CD14-positive monocyte (primary cell): Measurements from ENCODE around the gene NKX1-1. TPM values are rescaled to one million over a fixed set of nuclear protein-coding genes. Genes with fewer than 3 reads are reported as not detected.

Experiments used
- DNase-seq, 3 donors: peaks; one replicate each; pipeline ENCODE4 v3.0.0-alpha.2; 2011 to 2022
- H2AFZ ChIP-seq: 2 replicates; pipeline ENCODE4 v1.6.0; 2012; ENCODE audit warnings: mild to moderate bottlenecking, low read depth, low read length, inconsistent platforms; ENCODE audit not compliant: insufficient read depth, poor library complexity, severe bottlenecking
- H3K27ac ChIP-seq, 2 donors: 1 replicate in 1 of 2; 2 replicates in 1 of 2; pipeline ENCODE4 v1.5.1; 2012 to 2013; ENCODE audit warnings: low read length in 2 of 2, control low read depth in 1 of 2, inconsistent platforms in 1 of 2, low read depth in 1 of 2, mild to moderate bottlenecking in 1 of 2
- H3K27me3 ChIP-seq, 2 donors: one replicate each; pipeline versions ENCODE4 v1.6.0 to v1.6.1; 2011 to 2013; ENCODE audit warnings: low read length in 2 of 2; ENCODE audit not compliant: control insufficient read depth in 2 of 2, insufficient read depth in 2 of 2
- H3K36me3 ChIP-seq, 2 donors: replicated peaks in 1 of 2; 1 replicate in 1 of 2; 2 replicates in 1 of 2; pipeline versions ENCODE4 v1.5.1 to v1.6.1; 2012 to 2013; ENCODE audit warnings: low read length in 2 of 2, control low read depth in 1 of 2, inconsistent platforms in 1 of 2, mild to moderate bottlenecking in 1 of 2; ENCODE audit not compliant: insufficient read depth in 2 of 2, control insufficient read depth in 1 of 2
- H3K4me1 ChIP-seq, 2 donors: 1 replicate in 1 of 2; 2 replicates in 1 of 2; pipeline versions ENCODE4 v1.5.1 to v1.6.1; 2012 to 2013; ENCODE audit warnings: low read length in 2 of 2, control low read depth in 1 of 2, inconsistent platforms in 1 of 2, mild to moderate bottlenecking in 1 of 2, moderate library complexity in 1 of 2; ENCODE audit not compliant: insufficient read depth in 2 of 2, control insufficient read depth in 1 of 2
- H3K4me2 ChIP-seq: replicated peaks from 2 replicates; pipeline ENCODE3; 2012; ENCODE audit warnings: low read length, moderate library complexity, mild to moderate bottlenecking; ENCODE audit not compliant: poor library complexity, severe bottlenecking; ENCODE audit errors: extremely low read depth
- H3K4me3 ChIP-seq, 3 experiments: fragments of 200-600 bp in 1 of 3; sonication (generic) in 1 of 3; replicated peaks in 1 of 3; 1 replicate in 2 of 3; 2 replicates in 1 of 3; pipeline ENCODE4 v1.5.1; 2011 to 2013; ENCODE audit warnings: low read length in 3 of 3, mild to moderate bottlenecking in 3 of 3, control low read depth in 2 of 3, low read depth in 2 of 3, inconsistent platforms in 1 of 3, moderate library complexity in 1 of 3
- H3K79me2 ChIP-seq: 2 replicates; pipeline ENCODE4 v1.6.0; 2012; ENCODE audit warnings: mild to moderate bottlenecking, control low read depth, inconsistent platforms, low read length, moderate library complexity; ENCODE audit not compliant: insufficient read depth
- H3K9ac ChIP-seq: 2 replicates; pipeline ENCODE4 v1.6.0; 2017; ENCODE audit warnings: low read length, mild to moderate bottlenecking; ENCODE audit not compliant: insufficient read depth, poor library complexity, severe bottlenecking
- H3K9me3 ChIP-seq, 2 donors: replicated peaks in 1 of 2; 1 replicate in 1 of 2; 2 replicates in 1 of 2; pipeline versions ENCODE4 v1.5.1 to v1.6.1; 2012 to 2013; ENCODE audit warnings: low read length in 2 of 2, control low read depth in 1 of 2; ENCODE audit not compliant: control insufficient read depth in 1 of 2, insufficient read depth in 1 of 2
- H4K20me1 ChIP-seq: 2 replicates; pipeline ENCODE4 v1.6.0; 2012; ENCODE audit warnings: mild to moderate bottlenecking, low read length, control low read depth, moderate library complexity; ENCODE audit not compliant: insufficient read depth
- H3K27ac Mint-ChIP-seq, 7 donors: one replicate each; pipeline ENCODE4 v1.8.0; 2020; ENCODE audit warnings: mild to moderate bottlenecking in 7 of 7, mixed read lengths in 7 of 7, moderate library complexity in 6 of 7, inconsistent platforms in 2 of 7
- H3K27me3 Mint-ChIP-seq, 3 donors: one replicate each; pipeline ENCODE4 v1.8.0; 2021 to 2022; ENCODE audit warnings: low read depth in 3 of 3, mild to moderate bottlenecking in 3 of 3, mixed read lengths in 3 of 3, moderate library complexity in 3 of 3, inconsistent platforms in 1 of 3
- H3K36me3 Mint-ChIP-seq, 2 donors: one replicate each; pipeline ENCODE4 v1.8.0; 2020; ENCODE audit warnings: mixed read lengths in 2 of 2, inconsistent platforms in 1 of 2, mild to moderate bottlenecking in 1 of 2
- H3K4me1 Mint-ChIP-seq: one replicate; pipeline ENCODE4 v1.8.0; 2020; ENCODE audit warnings: mild to moderate bottlenecking, mixed read lengths
- H3K4me3 Mint-ChIP-seq, 2 donors: one replicate each; pipeline ENCODE4 v1.8.0; 2020; ENCODE audit warnings: mild to moderate bottlenecking in 2 of 2, mixed read lengths in 2 of 2, moderate library complexity in 1 of 2
- H3K9me3 Mint-ChIP-seq, 7 donors: one replicate each; pipeline ENCODE4 v1.8.0; 2020 to 2022; ENCODE audit warnings: mixed read lengths in 7 of 7, mild to moderate bottlenecking in 6 of 7, moderate library complexity in 6 of 7, inconsistent platforms in 2 of 7
- WGBS: methylation state at CpG from one replicate; pipeline ENCODE4 v1.1.5; 2013; ENCODE audit warnings: missing lambda C conversion rate; ENCODE audit not compliant: insufficient coverage; 5-methylcytosine and 5-hydroxymethylcytosine counted together
- intact Hi-C, 2 donors: fragments of 100-400 bp; cut with micrococcal nuclease; formaldehyde crosslinking; loops; one replicate each; pipeline versions ENCODE4 v1.15.0 to v1.15.1; 2023
- polyA plus RNA-seq, 3 donors: library from polyadenylated mRNA; depleted of rRNA in 1 of 3; unstranded in 2 of 3; stranded (reverse) in 1 of 3; fragments of 300-500 nt in 2 of 3; fragments of >200 nt in 1 of 3; fragmentation: Illumina TruSeq in 2 of 3; gene quantifications; 1 replicate in 2 of 3; 2 replicates in 1 of 3; pipeline ENCODE4 v1.2.3, GENCODE V29; 2012 to 2021
- TF ChIP-seq, protein P1 (sequence below): fragments of 200-600 bp; IDR thresholded peaks from one replicate; pipeline ENCODE4 v1.8.0; 2022; ENCODE audit warnings: antibody characterized with exemption, mild to moderate bottlenecking

NKX1-1 gene
- polyA plus RNA-seq, 3 donors: not detected

- no peak overlapping the region for H3K4me3 ChIP-seq
- no peaks in the 10 kb centered on the region for H4K20me1 ChIP-seq
- TF ChIP-seq, protein P1, sequence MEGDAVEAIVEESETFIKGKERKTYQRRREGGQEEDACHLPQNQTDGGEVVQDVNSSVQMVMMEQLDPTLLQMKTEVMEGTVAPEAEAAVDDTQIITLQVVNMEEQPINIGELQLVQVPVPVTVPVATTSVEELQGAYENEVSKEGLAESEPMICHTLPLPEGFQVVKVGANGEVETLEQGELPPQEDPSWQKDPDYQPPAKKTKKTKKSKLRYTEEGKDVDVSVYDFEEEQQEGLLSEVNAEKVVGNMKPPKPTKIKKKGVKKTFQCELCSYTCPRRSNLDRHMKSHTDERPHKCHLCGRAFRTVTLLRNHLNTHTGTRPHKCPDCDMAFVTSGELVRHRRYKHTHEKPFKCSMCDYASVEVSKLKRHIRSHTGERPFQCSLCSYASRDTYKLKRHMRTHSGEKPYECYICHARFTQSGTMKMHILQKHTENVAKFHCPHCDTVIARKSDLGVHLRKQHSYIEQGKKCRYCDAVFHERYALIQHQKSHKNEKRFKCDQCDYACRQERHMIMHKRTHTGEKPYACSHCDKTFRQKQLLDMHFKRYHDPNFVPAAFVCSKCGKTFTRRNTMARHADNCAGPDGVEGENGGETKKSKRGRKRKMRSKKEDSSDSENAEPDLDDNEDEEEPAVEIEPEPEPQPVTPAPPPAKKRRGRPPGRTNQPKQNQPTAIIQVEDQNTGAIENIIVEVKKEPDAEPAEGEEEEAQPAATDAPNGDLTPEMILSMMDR: no peak
- H3K4me2 ChIP-seq: no peak overlapping the region
- DNase-seq: peak in 1 of 3 donors; percentile 2
- H3K9ac ChIP-seq: no peak overlapping the region
- Mint-ChIP-seq H3K27me3 (peaks cover 1 to 6% (median 3%) of the 10 kb centered on the region in 3 donors), H3K36me3 (no peaks in the 10 kb centered on the region), H3K4me3 (no peak overlapping the region), H3K9me3 (peaks cover 7 to 23% (median 17%) of the 10 kb centered on the region in 7 donors), H3K4me1 (no peaks in the 10 kb centered on the region), H3K27ac (no peak overlapping the region)
- H2AFZ ChIP-seq: no peak overlapping the region
- 84% methylated on average over 19 of the region's 32 CpGs for WGBS
- H3K9me3 ChIP-seq: peaks cover 12 to 15% of the 10 kb centered on the region in 2 donors
- H3K27ac ChIP-seq: no peak overlapping the region
- H3K79me2 ChIP-seq: no peaks in the 10 kb centered on the region
- no peaks in the 10 kb centered on the region for H3K27me3 ChIP-seq
- intact Hi-C loops: no loop called here
- no peaks in the 10 kb centered on the region for H3K4me1 ChIP-seq
- no peaks in the 10 kb centered on the region for H3K36me3 ChIP-seq
Measured at GRCh38 chr4:1449833-1450741, 43.8 kb upstream of the NKX1-1 start.

GRCh38 chr4:1449475-1449832 lies 43.2 kb upstream of the NKX1-1 start:
- 57% methylated on average over 10 of the region's 12 CpGs for WGBS
- H3K36me3 Mint-ChIP-seq: no peaks in the 10 kb centered on the region

More at GRCh38 chr4:1449475-1449832, 43.2 kb upstream of the NKX1-1 start:
- H3K27me3 Mint-ChIP-seq: peaks cover 3 to 6% (median 5%) of the 10 kb centered on the region in 3 donors
- intact Hi-C loops: no loop called here
- Histone ChIP-seq H3K4me3 (no peak overlapping the region), H3K4me1 (no peaks in the 10 kb centered on the region), H3K79me2 (no peaks in the 10 kb centered on the region), H3K27ac (no peak overlapping the region), H3K36me3 (no peaks in the 10 kb centered on the region), H2AFZ (no peak overlapping the region), H3K4me2 (no peak overlapping the region), H3K9me3 (peaks cover 8% of the 10 kb centered on the region in 2 donors), H4K20me1 (no peaks in the 10 kb centered on the region), H3K9ac (no peak overlapping the region), H3K27me3 (no peaks in the 10 kb centered on the region)
- no peak overlapping the region for H3K27ac Mint-ChIP-seq
- DNase-seq: no peak
- peaks cover 7 to 20% (median 16%) of the 10 kb centered on the region in 7 donors for H3K9me3 Mint-ChIP-seq
- no peaks in the 10 kb centered on the region for H3K4me1 Mint-ChIP-seq
- H3K4me3 Mint-ChIP-seq: no peak overlapping the region
- TF ChIP-seq, protein P1: no peak
